ENCODE data around the gene TEX28.
A peak's percentile ranks its signal among the peaks of the same experiment; 100 is the strongest.

TEX28 gene

DNA sequence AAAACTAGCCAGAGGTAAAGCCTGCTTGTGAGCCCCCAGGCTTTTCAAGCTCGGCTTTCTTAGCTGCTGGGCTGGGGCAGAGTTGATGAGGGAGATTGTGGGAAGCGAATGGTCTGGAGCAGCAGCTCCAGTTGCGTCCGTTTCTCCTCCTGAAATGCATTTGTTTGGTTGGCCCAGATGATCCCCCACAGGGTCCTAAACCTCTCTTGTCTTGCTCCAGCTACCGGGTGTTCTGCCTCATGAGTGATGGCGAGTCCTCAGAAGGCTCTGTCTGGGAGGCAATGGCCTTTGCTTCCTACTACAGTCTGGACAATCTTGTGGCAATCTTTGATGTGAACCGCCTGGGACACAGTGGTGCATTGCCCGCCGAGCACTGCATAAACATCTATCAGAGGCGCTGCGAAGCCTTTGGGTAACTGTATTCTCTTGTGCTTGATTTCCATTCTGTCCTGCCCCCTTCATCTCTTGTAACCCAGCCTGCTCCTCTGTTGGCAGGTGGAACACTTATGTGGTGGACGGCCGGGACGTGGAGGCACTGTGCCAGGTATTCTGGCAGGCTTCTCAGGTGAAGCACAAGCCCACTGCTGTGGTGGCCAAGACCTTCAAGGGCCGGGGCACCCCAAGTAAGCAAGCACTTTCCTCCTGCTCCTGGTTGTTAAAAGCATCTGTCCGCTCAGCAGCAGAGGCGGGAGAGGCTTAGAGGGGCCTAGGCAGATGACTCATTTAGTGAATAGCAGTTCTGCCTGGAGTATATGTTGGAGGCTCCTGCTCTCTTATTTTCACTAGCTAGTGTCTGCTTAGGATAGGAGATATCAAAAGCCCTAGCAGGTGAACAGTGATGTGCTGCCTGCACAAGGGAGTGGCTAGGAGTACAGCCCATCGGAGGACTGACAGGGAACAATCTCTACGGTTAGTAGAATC, 16.0 kb upstream of the TEX28 start:
- no peak overlapping the region for H3K4me3 ChIP-seq (ENCODE audit: control insufficient read depth, low read depth, low read length)
- TF ChIP-seq, protein P1, sequence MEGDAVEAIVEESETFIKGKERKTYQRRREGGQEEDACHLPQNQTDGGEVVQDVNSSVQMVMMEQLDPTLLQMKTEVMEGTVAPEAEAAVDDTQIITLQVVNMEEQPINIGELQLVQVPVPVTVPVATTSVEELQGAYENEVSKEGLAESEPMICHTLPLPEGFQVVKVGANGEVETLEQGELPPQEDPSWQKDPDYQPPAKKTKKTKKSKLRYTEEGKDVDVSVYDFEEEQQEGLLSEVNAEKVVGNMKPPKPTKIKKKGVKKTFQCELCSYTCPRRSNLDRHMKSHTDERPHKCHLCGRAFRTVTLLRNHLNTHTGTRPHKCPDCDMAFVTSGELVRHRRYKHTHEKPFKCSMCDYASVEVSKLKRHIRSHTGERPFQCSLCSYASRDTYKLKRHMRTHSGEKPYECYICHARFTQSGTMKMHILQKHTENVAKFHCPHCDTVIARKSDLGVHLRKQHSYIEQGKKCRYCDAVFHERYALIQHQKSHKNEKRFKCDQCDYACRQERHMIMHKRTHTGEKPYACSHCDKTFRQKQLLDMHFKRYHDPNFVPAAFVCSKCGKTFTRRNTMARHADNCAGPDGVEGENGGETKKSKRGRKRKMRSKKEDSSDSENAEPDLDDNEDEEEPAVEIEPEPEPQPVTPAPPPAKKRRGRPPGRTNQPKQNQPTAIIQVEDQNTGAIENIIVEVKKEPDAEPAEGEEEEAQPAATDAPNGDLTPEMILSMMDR (conservative IDR thresholded peaks at IDR 0.05; ENCODE audit: control insufficient read depth, insufficient read depth, low read depth, low read length): no peak
- DNase-seq (ENCODE audit: low read depth): no peak

DNA sequence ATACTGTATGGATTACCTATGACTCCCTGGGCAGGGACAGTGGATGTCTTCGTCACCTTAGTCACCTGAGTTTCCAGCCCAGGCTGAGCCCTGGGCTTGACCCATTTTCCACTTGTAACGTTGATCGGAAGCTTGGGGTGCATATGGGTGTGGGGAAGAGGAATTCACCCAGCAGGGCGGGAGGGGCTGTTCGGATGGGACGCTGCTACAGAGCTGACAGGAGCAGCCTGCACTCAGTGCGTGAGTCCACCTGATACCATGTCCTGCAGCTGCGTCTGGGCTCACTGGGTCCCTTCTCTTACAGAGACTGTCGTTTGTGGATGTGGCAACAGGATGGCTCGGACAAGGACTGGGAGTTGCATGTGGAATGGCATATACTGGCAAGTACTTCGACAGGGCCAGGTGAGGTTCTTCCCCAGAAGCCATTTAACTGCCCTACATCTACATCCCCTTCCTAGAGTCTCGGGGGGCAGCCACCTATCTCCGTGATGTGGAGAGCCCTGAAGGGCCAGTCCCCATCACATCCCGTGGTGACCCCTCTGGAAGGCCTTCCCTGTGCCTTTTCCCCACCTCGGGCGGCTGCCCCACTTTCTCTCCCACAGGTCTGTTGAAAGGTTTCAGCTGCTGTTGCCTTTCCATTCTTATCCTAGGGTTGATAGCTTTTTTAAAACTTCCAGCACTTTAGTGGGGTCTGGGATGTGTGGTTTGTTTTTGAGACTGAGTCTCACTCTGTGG, 14.3 kb upstream of the TEX28 start:
- no peak for DNase-seq (ENCODE audit: low read depth)
- no peak overlapping the region for H3K4me3 ChIP-seq (ENCODE audit: control insufficient read depth, low read depth, low read length)
- TF ChIP-seq, protein P1 (conservative IDR thresholded peaks at IDR 0.05; ENCODE audit: control insufficient read depth, insufficient read depth, low read depth, low read length): no peak

DNA sequence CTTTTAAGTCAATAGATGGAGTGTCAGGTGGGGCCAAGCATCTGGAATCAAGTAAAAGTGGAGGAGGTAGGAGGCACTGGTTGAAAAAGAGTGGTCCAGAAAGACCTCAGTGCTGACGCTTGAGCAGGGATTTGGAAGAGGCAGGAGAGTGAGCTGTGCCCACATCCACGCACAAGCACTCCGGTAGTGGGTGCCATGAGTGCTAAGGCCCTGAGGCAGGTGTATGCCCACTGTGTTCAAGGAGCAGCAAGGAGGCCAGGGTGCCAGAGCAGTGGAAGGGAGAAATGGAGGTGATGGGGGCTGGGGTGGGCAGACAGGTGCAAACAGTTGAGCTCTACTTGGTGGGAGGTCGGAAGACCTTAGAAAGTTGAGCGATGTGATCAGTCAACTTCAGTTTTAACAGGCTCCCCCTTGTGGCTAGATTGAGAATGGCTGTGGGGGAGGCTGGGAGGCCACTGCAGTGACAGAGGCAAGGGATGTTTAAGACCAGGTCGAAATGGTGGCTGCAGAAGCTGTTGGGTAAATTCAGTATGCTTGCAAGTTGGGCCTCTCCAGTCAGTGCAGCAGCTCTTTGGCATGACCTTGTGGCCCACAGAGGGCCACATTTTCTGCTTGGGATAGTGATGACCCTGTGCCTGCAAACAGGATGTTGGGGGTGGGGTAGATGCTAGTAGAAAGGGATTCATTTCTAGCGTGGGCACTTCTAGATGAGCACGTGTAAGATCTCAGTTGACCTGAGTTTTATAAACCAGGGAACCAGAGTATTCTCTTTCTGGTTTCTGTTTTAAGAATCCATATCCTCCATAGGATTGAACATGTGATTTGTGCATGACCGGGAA, 13.4 kb upstream of the TEX28 start:
- TF ChIP-seq, protein P1 (conservative IDR thresholded peaks at IDR 0.05; ENCODE audit: control insufficient read depth, insufficient read depth, low read depth, low read length): peak; percentile 66
- peak; percentile 36 for DNase-seq (ENCODE audit: low read depth)

DNA sequence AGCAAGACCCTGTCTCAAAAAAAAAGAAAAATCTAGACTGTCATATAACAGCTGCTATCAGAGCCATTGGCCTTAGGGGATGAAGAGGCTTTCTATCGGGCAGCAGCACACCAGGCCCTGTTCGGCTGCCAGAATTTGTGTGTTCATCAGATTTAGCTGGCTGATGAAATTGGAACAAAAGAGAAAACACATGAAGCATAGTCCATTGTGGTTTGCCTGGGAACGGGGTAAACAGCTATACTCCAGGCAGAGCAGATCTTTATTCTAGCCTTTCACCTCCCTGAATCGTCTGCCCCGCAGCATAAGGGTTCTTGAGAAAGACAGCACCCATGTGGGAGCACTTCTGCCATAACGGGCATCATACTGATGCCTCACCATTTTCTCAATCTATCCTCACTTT, 12.3 kb upstream of the TEX28 start:
- DNase-seq (ENCODE audit: low read depth): peak; percentile 13
- H3K4me3 ChIP-seq (ENCODE audit: control insufficient read depth, low read depth, low read length): no peak overlapping the region
- TF ChIP-seq, protein P1 (conservative IDR thresholded peaks at IDR 0.05; ENCODE audit: control insufficient read depth, insufficient read depth, low read depth, low read length): no peak

More for the DNA sequence above, 13.4 kb upstream of the TEX28 start:
- H3K4me3 ChIP-seq (ENCODE audit: control insufficient read depth, low read depth, low read length): no peak overlapping the region

DNA sequence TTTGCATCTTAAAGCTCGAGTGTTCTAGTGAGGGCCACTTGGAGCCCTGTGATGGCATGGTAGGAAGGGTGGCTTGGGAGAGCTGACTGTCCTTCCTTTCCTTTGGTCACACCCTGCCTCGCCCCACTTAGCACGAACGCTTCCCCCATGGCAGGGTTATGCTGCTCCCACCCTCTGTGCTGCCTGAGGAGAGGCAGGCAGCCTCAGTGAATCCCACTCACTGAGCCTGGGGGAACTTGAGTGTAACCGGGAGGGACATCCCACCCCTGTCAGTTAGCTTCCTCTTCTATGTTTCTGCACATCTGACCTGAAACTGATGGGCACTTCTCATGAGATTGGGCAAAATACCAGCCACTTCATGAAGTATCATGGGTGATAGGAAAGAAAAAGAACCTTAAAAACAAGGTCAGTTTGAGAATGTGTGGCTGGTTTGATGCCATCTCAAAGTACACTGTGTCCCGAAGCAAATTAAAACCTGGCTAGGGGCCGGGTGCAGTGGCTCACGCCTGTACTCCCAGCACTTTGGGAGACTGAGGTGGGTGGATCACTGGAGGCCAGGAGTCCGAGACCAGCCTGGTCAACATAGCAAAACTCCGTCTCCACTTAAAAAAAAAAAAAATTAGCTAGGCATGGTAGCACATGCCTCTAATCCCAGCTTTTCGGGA, 10.7 kb upstream of the TEX28 start:
- no peak for DNase-seq (ENCODE audit: low read depth)
- H3K4me3 ChIP-seq (ENCODE audit: control insufficient read depth, low read depth, low read length): no peak overlapping the region
- TF ChIP-seq, protein P1 (conservative IDR thresholded peaks at IDR 0.05; ENCODE audit: control insufficient read depth, insufficient read depth, low read depth, low read length): no peak

DNA sequence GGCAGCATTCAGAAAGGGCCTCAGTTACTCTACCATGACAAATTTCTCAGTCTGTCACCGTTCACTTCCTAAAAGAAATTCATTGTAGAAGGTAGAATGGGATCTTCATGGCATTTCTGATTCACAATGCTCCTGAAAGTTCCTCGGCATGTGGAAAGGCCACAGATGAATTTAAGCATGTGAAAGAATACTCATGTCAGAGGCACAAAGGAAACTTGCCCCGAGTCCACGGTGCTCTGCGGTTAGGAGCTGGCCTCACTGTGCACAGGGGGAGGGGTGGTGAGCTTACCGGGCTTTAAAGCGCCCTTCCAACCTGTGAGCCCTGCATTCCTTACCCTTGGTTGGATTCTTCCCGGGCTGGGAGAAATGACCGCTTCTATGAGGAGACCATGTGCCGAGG, 9.9 kb upstream of the TEX28 start:
- no peak overlapping the region for H3K4me3 ChIP-seq (ENCODE audit: control insufficient read depth, low read depth, low read length)
- DNase-seq (ENCODE audit: low read depth): no peak
- TF ChIP-seq, protein P1 (conservative IDR thresholded peaks at IDR 0.05; ENCODE audit: control insufficient read depth, insufficient read depth, low read depth, low read length): no peak
